ENCODE data around the gene MYCN.
"Not testable (repeated sequence)": the region's sequence is repeated elsewhere in the genome, so short reads cannot be mapped to it uniquely, and the experiment has no call there.

DNA sequence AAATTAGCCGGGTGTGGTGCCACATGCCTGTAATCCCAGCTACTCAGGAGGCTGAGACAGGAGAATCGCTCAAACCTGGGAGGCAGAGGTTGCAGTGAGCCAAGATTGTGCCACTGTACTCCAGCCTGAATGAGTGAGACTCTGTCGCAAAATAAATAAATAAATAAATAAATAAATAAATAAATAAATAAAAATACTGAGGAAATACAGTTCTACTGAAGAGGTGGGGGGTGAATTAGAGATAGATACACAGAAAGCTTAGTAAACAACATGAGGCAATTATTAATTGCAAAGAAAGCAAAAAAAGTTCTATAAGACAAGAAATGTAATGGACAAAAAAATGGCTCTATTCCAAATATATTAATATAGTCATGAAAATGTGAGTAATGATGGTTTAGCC lies 29.1 kb upstream of the MYCN start:
- not testable (repeated sequence) for TF ChIP-seq GABPA (IDR thresholded peaks at IDR 0.05 in 1 of 2, conservative IDR thresholded peaks at IDR 0.05 in 1 of 2); CTCF (IDR thresholded peaks at IDR 0.05; ENCODE audit: low read depth, low read length, missing input control); ZBTB33 (IDR thresholded peaks at IDR 0.05); YY1 (IDR thresholded peaks at IDR 0.05); RAD21 (IDR thresholded peaks at IDR 0.05); RXRA (IDR thresholded peaks at IDR 0.05); TAF1 (conservative IDR thresholded peaks at IDR 0.05); FOXA2 (IDR thresholded peaks at IDR 0.05); FOXA1 (IDR thresholded peaks at IDR 0.05); ATF3 (IDR thresholded peaks at IDR 0.05); JUND (IDR thresholded peaks at IDR 0.05)
- TF ChIP-seq, protein P1, sequence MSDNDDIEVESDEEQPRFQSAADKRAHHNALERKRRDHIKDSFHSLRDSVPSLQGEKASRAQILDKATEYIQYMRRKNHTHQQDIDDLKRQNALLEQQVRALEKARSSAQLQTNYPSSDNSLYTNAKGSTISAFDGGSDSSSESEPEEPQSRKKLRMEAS (IDR thresholded peaks at IDR 0.05): not testable (repeated sequence)
